ENCODE data around the gene ENSA.
"Not testable (repeated sequence)": the region's sequence is repeated elsewhere in the genome, so short reads cannot be mapped to it uniquely, and the experiment has no call there.

The ENSA gene

GRCh38 chr1:150622303-150622975, 7.0 kb downstream of the ENSA start:
- no peak for DNase-seq (ENCODE audit: low read depth in 2 of 3, low spot score in 2 of 3)

- DNase-seq (ENCODE audit: low read depth in 2 of 3, low spot score in 2 of 3) = no peak
These were observed 7.7 kb downstream of the ENSA start for GRCh38 chr1:150621497-150622302.

GRCh38 chr1:150620919-150621318, 8.5 kb downstream of the ENSA start:
- no peak for DNase-seq (ENCODE audit: low read depth in 2 of 3, low spot score in 2 of 3)

DNA sequence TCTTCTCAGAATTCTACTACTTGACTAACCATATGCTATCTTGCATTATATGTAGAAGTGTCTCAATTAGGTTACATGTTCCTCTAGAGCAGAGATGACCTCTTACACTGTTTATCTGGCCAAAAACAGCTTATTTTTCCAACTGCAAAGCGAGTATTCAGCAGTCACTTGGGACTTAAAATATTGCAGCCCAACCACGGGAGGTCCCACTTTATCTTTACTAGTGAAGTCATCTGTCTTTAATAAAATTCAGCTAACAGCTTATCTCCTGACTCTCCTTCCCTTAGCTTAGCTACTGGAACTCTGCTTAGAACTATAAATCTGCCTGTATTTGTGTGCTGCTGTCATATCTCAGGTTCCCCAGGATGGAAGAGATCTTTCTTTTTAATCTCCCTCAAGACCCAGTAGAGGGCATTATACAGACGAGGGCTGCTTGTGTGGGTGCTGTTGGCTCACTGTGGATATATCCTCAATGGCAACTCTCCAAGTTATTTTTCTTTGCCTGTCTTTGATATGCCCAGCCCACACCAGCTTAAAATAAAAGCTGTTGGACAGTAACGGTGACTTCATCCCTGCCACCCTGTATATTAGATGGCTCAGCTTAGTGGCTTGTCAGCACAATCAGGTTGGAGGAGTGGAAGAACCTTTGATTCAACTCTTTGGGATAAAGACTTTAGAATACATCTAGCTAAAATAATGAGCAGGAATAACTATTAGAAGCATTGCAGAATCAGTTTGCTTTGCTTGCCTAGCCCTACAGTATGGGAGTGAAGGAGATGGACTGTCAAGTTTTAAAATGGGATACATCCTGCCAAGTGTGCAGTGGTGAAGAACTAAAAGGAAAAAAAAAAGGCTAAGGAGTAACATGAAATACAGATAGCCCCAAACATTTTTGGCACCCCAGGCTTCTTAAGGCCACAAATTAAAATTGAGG, 9.6 kb downstream of the ENSA start:
- no peak for DNase-seq (ENCODE audit: low read depth in 2 of 3, low spot score in 2 of 3)

- no peak for DNase-seq (ENCODE audit: low read depth in 2 of 3, low spot score in 2 of 3)
These were observed 13.8 kb downstream of the ENSA start for GRCh38 chr1:150615346-150616201.

DNA sequence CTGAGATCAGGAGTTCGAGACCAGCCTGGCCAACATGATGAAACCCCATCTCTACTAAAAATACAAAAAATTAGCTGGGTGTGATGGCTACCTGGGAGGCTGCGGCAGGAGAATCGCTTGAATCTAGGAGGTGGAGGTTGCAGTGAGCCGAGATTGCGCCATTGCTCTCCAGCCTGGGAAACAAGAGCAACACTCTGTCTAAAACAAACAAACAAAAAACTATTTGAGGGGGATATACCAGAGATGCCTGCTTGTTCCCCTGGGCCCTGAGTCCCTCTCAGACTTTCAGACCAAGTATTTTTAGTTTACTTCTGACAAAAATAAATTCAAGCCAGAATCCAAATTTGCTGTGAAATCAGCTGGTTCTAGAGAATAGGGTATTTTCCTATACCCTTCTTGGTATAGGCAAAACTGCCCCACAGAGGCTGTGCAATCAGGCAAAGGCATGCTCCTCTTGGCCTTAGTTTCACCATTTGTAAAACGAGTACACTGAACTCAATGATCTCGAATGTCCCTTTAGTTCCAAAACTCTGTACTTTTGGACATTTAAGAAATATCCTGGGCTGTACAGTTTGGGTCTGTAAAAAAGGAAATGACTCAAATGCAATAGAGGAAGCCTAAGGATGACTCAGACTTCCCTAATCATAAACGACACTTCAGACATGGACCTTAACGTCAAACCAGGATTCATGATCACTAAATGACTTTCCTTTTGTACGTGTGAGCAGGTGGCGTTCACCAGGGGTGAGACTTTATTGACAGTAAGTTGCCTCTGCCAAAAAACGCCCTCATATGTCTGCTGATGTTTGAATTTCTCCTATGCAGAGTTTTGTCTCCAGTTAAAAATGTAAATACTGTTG, 16.1 kb downstream of the ENSA start:
- no peak for DNase-seq (ENCODE audit: low read depth in 2 of 3, low spot score in 2 of 3)

DNA sequence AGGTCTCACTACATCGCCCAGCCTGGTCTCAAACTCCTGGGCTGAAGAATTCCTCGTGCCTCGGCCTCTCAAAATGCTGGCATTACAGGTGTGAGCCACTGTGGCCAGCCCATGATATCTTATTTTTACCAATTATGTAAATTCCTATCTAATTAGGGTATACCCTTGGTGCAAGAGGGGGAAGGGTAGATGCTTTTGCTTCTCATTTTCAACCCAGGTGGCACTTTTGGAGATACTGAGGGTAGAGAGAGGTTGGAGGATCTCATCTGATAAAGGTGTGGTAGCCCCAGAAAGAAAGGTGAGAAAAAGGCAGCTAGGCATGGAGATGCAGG, 17.4 kb downstream of the ENSA start:
- no peak for DNase-seq (ENCODE audit: low read depth in 2 of 3, low spot score in 2 of 3)

GRCh38 chr1:150610576-150610975, 18.8 kb downstream of the ENSA start:
- DNase-seq (ENCODE audit: low read depth in 2 of 3, low spot score in 2 of 3) = no peak

GRCh38 chr1:150609732-150610131, 19.7 kb downstream of the ENSA start:
- DNase-seq (ENCODE audit: low read depth in 2 of 3, low spot score in 2 of 3) = no peak

GRCh38 chr1:150606463-150607142, 22.8 kb downstream of the ENSA start:
- no peak for DNase-seq (ENCODE audit: low read depth in 2 of 3, low spot score in 2 of 3)

- not testable (repeated sequence) for DNase-seq (ENCODE audit: low read depth in 2 of 3, low spot score in 2 of 3)
These were observed 24.0 kb downstream of the ENSA start for GRCh38 chr1:150605451-150605731.

GRCh38 chr1:150604226-150604588, 25.2 kb downstream of the ENSA start:
- no peak for DNase-seq (ENCODE audit: low read depth in 2 of 3, low spot score in 2 of 3)

GRCh38 chr1:150603711-150604110, 25.7 kb downstream of the ENSA start:
- no peak for DNase-seq (ENCODE audit: low read depth in 2 of 3, low spot score in 2 of 3)

GRCh38 chr1:150602372-150602771, 27.0 kb downstream of the ENSA start:
- not testable (repeated sequence) for DNase-seq (ENCODE audit: low read depth in 2 of 3, low spot score in 2 of 3)

DNA sequence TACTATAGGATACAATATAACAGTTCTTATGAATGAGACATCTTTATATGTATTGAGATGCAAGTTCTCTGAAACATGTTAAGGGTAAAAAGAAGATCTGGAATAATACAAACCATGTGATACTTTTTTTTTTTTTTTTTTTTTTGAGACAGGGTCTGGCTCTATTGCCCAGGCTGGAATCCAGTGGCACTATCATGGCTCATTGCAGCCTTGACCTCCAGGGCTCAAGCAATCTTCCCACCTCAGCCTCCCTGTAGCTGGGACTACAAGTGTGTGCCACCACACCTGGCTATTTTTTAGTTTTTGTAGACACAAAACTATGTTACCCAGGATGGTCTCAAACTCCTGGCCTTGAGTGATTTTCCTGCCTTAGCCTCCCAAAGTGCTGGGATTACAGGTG, 27.9 kb downstream of the ENSA start:
- no peak for DNase-seq (ENCODE audit: low read depth in 2 of 3, low spot score in 2 of 3)

DNA sequence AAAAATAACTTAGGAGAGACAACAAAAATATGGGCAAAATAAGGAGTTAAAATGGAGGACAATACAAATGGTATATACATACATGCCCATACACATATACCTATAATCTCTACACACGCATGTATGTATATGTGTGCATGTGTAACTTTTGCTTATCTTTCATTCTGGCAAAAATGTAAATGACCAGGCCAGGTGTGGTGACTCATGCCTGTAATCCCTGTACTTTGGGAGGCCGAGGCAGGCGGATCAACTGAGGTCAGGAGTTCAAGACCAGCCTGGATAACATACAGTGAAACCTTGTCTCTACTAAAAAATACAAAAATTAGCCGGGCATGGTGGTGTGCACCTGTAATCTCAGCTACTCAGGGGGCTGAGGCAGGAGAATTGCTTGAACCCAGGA, 31.1 kb downstream of the ENSA start:
- not testable (repeated sequence) for DNase-seq (ENCODE audit: low read depth in 2 of 3, low spot score in 2 of 3)

DNA sequence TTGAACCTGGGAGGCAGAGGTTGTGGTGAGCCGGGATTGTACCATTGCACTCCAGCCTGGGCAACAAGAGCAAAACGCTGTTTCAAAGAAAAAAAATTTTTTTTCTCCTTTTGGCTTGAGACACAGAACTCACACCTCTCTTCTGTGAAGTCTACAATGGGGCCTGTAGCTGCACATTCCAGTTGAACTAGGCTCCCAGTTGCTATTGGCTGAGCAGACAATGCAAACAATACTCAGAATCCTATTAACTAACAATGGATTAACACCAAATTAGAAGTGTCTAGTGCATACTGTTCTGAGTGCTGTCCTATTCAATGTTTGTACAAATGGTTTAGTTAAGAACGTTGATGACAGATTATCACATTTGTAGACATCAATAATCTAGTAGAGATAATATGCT, 32.4 kb downstream of the ENSA start:
- DNase-seq (ENCODE audit: low read depth in 2 of 3, low spot score in 2 of 3) = no peak

DNA sequence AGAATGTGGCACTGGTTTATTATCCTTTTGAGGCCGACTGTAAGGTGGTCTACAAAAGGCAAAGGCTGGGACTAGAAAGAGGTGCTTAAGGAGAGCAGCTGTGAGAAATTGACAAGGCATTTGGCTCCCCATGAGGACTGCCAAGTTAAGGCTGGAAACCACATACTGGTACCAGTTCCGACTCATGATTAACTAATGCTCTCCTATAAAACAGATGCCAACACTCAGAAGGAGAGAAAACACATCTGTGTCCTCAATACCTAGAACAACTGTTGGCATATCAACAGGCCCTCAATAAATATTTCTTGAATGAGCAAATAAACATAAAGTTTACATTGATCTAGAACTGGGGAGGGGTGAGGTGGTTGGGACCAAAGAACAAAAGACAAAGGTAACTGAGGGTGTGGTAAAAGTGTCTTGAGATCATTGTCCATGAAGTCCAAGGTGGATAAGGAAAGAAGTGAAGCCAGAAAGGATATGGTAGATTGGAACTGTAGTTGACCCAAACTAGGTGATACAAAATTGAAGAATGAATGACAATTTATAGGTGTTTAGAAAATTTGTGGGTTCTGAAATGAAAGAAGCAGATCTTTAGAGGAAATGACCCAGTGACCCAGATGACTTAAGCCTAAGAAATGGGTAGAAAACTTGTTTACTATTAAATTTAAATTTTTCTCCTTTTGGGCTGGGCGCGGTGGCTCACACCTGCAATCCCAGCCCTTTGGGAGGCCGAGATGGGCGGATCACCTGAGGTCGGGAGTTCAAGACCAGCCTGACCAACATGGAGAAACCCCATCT, 33.1 kb downstream of the ENSA start:
- no peak for DNase-seq (ENCODE audit: low read depth in 2 of 3, low spot score in 2 of 3)

GRCh38 chr1:150582371-150582770, 47.0 kb downstream of the ENSA start:
- DNase-seq (ENCODE audit: low read depth in 2 of 3, low spot score in 2 of 3) = no peak

Data from activated CD8-positive, alpha-beta memory T cell treated with anti-CD3 and anti-CD28 coated beads for 48 hours (primary cell).